Liver (tissue), 9 donors: Measurements from ENCODE around the gene CHAC2. TPM values are rescaled to one million over a fixed set of nuclear protein-coding genes. Genes with fewer than 3 reads are reported as not detected.

ENCODE experiments used
- DNase-seq: peaks from one replicate; pipeline ENCODE4 v3.0.0-alpha.2; 2017; ENCODE audit warnings: low spot score
- H3K27ac ChIP-seq, 2 donors: one replicate each; pipeline ENCODE4 v1.7.0; 2013; ENCODE audit warnings: inconsistent platforms in 2 of 2, low read length in 2 of 2, control low read depth in 1 of 2, low read depth in 1 of 2, mild to moderate bottlenecking in 1 of 2
- H3K27me3 ChIP-seq, 4 donors: one replicate each; pipeline versions ENCODE4 v1.6.1 to v1.7.0; 2013; ENCODE audit warnings: low read length in 3 of 4, inconsistent platforms in 1 of 4, mild to moderate bottlenecking in 1 of 4, moderate library complexity in 1 of 4; ENCODE audit not compliant: control insufficient read depth in 4 of 4, insufficient read depth in 4 of 4
- H3K36me3 ChIP-seq, 4 donors: one replicate each; pipeline versions ENCODE4 v1.6.1 to v1.7.0; 2013; ENCODE audit warnings: low read length in 3 of 4, mild to moderate bottlenecking in 3 of 4, low read depth in 1 of 4, moderate library complexity in 1 of 4; ENCODE audit not compliant: control insufficient read depth in 4 of 4, insufficient read depth in 3 of 4
- H3K4me1 ChIP-seq, 4 donors: one replicate each; pipeline versions ENCODE4 v1.6.1 to v1.7.0; 2013; ENCODE audit warnings: low read length in 3 of 4, mild to moderate bottlenecking in 3 of 4, moderate library complexity in 1 of 4; ENCODE audit not compliant: control insufficient read depth in 4 of 4, insufficient read depth in 4 of 4
- H3K4me3 ChIP-seq, 3 donors: one replicate each; pipeline versions ENCODE4 v1.6.1 to v1.7.0; 2013; ENCODE audit warnings: low read length in 3 of 3, control low read depth in 1 of 3, low read depth in 1 of 3, mild to moderate bottlenecking in 1 of 3
- H3K9ac ChIP-seq, 2 donors: one replicate each; pipeline ENCODE4 v1.7.0; 2013; ENCODE audit warnings: low read length in 2 of 2, mild to moderate bottlenecking in 2 of 2, moderate library complexity in 2 of 2, control low read depth in 1 of 2, low read depth in 1 of 2
- H3K9me3 ChIP-seq, 4 donors: one replicate each; pipeline versions ENCODE4 v1.6.1 to v1.7.0; 2013; ENCODE audit warnings: low read length in 3 of 4; ENCODE audit not compliant: control insufficient read depth in 4 of 4
- ATF3 ChIP-seq: IDR thresholded peaks from 2 replicates; pipeline ENCODE4 v1.6.1; 2016; ENCODE audit warnings: antibody characterized with exemption
- CTCF ChIP-seq: fragments of 150-350 bp; IDR thresholded peaks from 2 replicates; pipeline ENCODE4 v1.5.1; 2017; ENCODE audit warnings: improper control_type of control experiment, low read depth, low read length; ENCODE audit not compliant: missing input control
- EGR1 ChIP-seq, 2 donors: IDR thresholded peaks; 2 replicates each; pipeline ENCODE4 v1.6.1; 2016 to 2018; ENCODE audit warnings: antibody characterized with exemption in 2 of 2, low read depth in 2 of 2
- FOXA1 ChIP-seq: IDR thresholded peaks from 2 replicates; pipeline ENCODE4 v1.6.1; 2016; ENCODE audit warnings: antibody characterized with exemption
- FOXA2 ChIP-seq: IDR thresholded peaks from 2 replicates; pipeline ENCODE4 v1.6.1; 2016; ENCODE audit warnings: antibody characterized with exemption
- HNF4A ChIP-seq, 2 donors: conservative IDR thresholded peaks; 2 replicates each; pipeline ENCODE4 v1.6.1; 2016; ENCODE audit warnings: antibody characterized with exemption in 2 of 2, mild to moderate bottlenecking in 2 of 2
- HNF4G ChIP-seq: IDR thresholded peaks from 2 replicates; pipeline ENCODE4 v1.6.1; 2016; ENCODE audit warnings: antibody characterized with exemption
- JUND ChIP-seq, 2 donors: IDR thresholded peaks; 2 replicates each; pipeline ENCODE4 v1.6.1; 2016; ENCODE audit warnings: antibody characterized with exemption in 2 of 2
- MAX ChIP-seq: IDR thresholded peaks from 2 replicates; pipeline ENCODE4 v1.6.1; 2016; ENCODE audit warnings: antibody characterized with exemption
- RAD21 ChIP-seq, 2 donors: IDR thresholded peaks; 2 replicates each; pipeline ENCODE4 v1.6.1; 2016; ENCODE audit warnings: antibody characterized with exemption in 2 of 2, mild to moderate bottlenecking in 2 of 2
- REST ChIP-seq: IDR thresholded peaks from 2 replicates; pipeline ENCODE4 v1.6.1; 2016; ENCODE audit warnings: antibody characterized with exemption, mild to moderate bottlenecking
- RXRA ChIP-seq, 2 donors: IDR thresholded peaks; 2 replicates each; pipeline ENCODE4 v1.6.1; 2017 to 2018; ENCODE audit warnings: antibody characterized with exemption in 2 of 2, mild to moderate bottlenecking in 1 of 2
- SP1 ChIP-seq: IDR thresholded peaks from 2 replicates; pipeline ENCODE4 v1.6.1; 2018; ENCODE audit warnings: antibody characterized with exemption, mild to moderate bottlenecking
- TAF1 ChIP-seq: conservative IDR thresholded peaks from 2 replicates; pipeline ENCODE4 v1.6.1; 2016; ENCODE audit warnings: antibody characterized with exemption, mild to moderate bottlenecking
- ZBTB33 ChIP-seq: IDR thresholded peaks from 2 replicates; pipeline ENCODE4 v1.6.1; 2016; ENCODE audit warnings: antibody characterized with exemption
- WGBS: extraction: QIAGEN DNeasy Blood & Tissue Kit; methylation state at CpG from one replicate; pipeline ENCODE4 v1.1.7; 2013; 5-methylcytosine and 5-hydroxymethylcytosine counted together
- polyA plus RNA-seq, 2 donors: library from polyadenylated mRNA; stranded (reverse) in 1 of 2; unstranded in 1 of 2; fragments of 200-250 nt in 1 of 2; fragments of >200 nt in 1 of 2; fragmentation: Nextera tagmentation in 1 of 2; extraction: Ambion mirVana in 1 of 2; gene quantifications; one replicate each; pipeline versions ENCODE4 v1.2.1 to v1.2.3, GENCODE V29; 2013 to 2015
- total RNA-seq, 2 donors: library from RNA; depleted of rRNA; stranded (reverse); fragments of >200 nt; gene quantifications; one replicate each; pipeline ENCODE4 v1.2.3, GENCODE V29; 2014
- donor health status: healthy.
- donor health status: healthy.
- donor health status: healthy.
- donor health status: healthy.
- donor health status: healthy.

Gene CHAC2
- total and polyA plus RNA-seq, 4 donors: 2.6 to 7.0 (median 4.3) TPM

GRCh38 chr2:53729143-53729762, 38.4 kb upstream of the CHAC2 start:
- Histone ChIP-seq H3K4me3 (no peak overlapping the region), H3K36me3 (peaks cover 0 to 6% (median under 1%) of the 10 kb centered on the region in 4 donors), H3K9ac (no peak overlapping the region), H3K27me3 (no peaks in the 10 kb centered on the region), H3K27ac (no peak overlapping the region), H3K4me1 (no peaks in the 10 kb centered on the region), H3K9me3 (no peaks in the 10 kb centered on the region)
- 99% methylated on average over 1 of the region's 1 CpG for WGBS
- TF ChIP-seq HNF4G: no peak
- no peak for DNase-seq

- no peaks in the 10 kb centered on the region for H3K27me3 ChIP-seq
- H3K36me3 ChIP-seq: peaks cover 0 to 1% (median 0%) of the 10 kb centered on the region in 4 donors
- 96% methylated on average over 5 of the region's 5 CpGs for WGBS
- H3K4me1 ChIP-seq: peaks cover 0 to 7% (median 4%) of the 10 kb centered on the region in 4 donors
- no peak overlapping the region for H3K27ac ChIP-seq
- TF ChIP-seq HNF4A (conservative IDR thresholded peaks at IDR 0.05) (no peak), SP1 (no peak), ATF3 (no peak), REST (no peak), MAX (no peak), RAD21 (IDR thresholded peaks at IDR 0.05) (no peak), EGR1 (IDR thresholded peaks at IDR 0.05; ENCODE audit: low read depth in 2 of 2) (no peak), RXRA (IDR thresholded peaks at IDR 0.05) (no peak), JUND (IDR thresholded peaks at IDR 0.05) (no peak), ZBTB33 (no peak), FOXA1 (no peak), FOXA2 (no peak), CTCF (no peak), TAF1 (no peak)
- DNase-seq: no peak
- H3K4me3 ChIP-seq: no peak overlapping the region
- H3K9me3 ChIP-seq: no peaks in the 10 kb centered on the region
- no peak overlapping the region for H3K9ac ChIP-seq
These were observed 30.5 kb upstream of the CHAC2 start for GRCh38 chr2:53737091-53737490.
